NB4 (cell line): Measurements from ENCODE around the gene CDC73.
"Not testable (repeated sequence)": the region's sequence is repeated elsewhere in the genome, so short reads cannot be mapped to it uniquely, and the experiment has no call there.

ENCODE experiments used
- DNase-seq: peaks from one replicate; pipeline ENCODE4 v3.0.0; 2010; ENCODE audit warnings: low read depth
- H3K4me3 ChIP-seq: one replicate; pipeline ENCODE4 v1.5.1; 2011; ENCODE audit warnings: mild to moderate bottlenecking, low read depth, low read length, moderate library complexity
- MYC ChIP-seq: IDR thresholded peaks from 2 replicates; pipeline ENCODE4 v1.6.1; 2011; ENCODE audit warnings: low read depth, low read length
- POLR2A ChIP-seq: IDR thresholded peaks from 2 replicates; pipeline ENCODE4 v1.6.1; 2011; ENCODE audit warnings: mild to moderate bottlenecking; ENCODE audit not compliant: insufficient read length; ENCODE audit errors: extremely low read depth
- TF ChIP-seq, protein P1 (sequence below): IDR thresholded peaks from one replicate; pipeline ENCODE4 v1.5.1; 2012; ENCODE audit warnings: low read depth, low read length
- TF ChIP-seq, protein P2 (sequence below): IDR thresholded peaks from 2 replicates; pipeline ENCODE4 v1.6.1; 2011; ENCODE audit warnings: low read depth, low read length

Gene CDC73

DNA sequence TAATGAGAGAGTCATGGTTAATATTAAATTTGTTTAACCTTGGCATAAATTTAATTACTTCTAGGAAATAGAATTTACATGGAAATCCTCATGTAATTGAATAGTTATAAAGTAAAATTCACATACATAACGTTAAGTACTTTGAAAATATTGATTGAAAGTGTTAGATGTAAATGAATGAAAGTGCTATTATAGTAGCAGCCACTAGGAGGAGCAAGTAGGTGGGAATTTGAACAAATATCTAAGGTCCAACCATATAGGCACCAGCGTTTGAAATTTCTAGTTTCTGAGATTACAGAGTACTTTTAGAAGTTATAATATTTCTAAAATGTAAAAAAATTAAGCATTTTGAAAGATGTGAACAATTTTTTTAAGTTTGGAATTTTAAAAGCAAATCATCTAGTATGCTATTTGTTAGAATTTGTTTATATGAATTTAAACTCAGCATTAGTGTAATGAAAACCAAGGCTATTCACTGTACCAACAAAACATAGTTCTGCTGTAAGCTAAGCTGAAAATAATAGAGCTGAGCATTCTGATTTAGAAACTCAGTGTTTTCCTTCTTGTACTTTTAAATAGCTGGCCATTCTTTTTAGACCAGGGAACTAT is 61.3 kb downstream of the CDC73 start:
- H3K4me3 ChIP-seq = no peak overlapping the region
- TF ChIP-seq, protein P1, sequence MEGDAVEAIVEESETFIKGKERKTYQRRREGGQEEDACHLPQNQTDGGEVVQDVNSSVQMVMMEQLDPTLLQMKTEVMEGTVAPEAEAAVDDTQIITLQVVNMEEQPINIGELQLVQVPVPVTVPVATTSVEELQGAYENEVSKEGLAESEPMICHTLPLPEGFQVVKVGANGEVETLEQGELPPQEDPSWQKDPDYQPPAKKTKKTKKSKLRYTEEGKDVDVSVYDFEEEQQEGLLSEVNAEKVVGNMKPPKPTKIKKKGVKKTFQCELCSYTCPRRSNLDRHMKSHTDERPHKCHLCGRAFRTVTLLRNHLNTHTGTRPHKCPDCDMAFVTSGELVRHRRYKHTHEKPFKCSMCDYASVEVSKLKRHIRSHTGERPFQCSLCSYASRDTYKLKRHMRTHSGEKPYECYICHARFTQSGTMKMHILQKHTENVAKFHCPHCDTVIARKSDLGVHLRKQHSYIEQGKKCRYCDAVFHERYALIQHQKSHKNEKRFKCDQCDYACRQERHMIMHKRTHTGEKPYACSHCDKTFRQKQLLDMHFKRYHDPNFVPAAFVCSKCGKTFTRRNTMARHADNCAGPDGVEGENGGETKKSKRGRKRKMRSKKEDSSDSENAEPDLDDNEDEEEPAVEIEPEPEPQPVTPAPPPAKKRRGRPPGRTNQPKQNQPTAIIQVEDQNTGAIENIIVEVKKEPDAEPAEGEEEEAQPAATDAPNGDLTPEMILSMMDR = peak; percentile 75
- TF ChIP-seq POLR2A (no peak), MYC (no peak)
- peak; percentile 57 for DNase-seq

DNA sequence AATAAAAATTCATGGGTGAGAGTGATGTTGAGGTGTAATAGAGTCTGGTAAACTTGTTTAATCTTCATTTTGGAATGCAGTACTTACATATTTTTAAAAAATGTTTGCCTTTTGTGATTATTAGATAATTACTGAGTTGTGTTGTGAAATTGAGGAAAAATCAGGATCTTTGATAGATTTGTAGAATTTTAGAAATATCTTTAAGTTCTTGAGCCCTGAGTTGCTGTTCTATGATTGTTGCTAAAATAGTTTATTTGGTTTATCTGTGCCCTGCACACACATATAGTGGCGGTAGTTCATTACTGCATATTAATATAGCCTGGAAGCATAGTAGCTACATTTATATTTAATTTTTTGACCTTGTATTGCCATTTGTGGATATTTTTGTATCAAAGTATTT is 62.9 kb downstream of the CDC73 start:
- no peak overlapping the region for H3K4me3 ChIP-seq
- DNase-seq = no peak
- TF ChIP-seq, protein P2, sequence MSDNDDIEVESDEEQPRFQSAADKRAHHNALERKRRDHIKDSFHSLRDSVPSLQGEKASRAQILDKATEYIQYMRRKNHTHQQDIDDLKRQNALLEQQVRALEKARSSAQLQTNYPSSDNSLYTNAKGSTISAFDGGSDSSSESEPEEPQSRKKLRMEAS = no peak

DNA sequence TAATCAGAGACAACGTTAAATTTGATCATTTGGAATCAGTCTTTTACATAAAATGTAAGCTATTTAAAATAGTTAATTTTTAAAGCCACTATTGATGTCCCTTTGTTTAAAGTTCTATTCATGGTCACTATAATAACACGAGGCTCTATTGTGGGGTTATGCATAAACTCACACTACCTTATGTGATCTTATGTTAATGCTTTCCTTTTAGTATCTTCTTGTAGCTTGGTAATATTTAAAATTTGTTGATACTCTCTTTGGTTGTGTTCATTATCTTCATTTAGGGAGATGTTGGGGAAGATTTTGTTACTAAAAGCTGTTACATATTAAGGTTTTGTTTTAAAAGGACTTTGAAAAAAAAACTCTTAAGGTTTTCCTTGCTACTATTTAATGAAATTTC is 63.4 kb downstream of the CDC73 start:
- TF ChIP-seq, protein P1 = no peak
- TF ChIP-seq, protein P2 = no peak
- TF ChIP-seq POLR2A = no peak
- TF ChIP-seq MYC = no peak
- no peak for DNase-seq
- no peak overlapping the region for H3K4me3 ChIP-seq

DNA sequence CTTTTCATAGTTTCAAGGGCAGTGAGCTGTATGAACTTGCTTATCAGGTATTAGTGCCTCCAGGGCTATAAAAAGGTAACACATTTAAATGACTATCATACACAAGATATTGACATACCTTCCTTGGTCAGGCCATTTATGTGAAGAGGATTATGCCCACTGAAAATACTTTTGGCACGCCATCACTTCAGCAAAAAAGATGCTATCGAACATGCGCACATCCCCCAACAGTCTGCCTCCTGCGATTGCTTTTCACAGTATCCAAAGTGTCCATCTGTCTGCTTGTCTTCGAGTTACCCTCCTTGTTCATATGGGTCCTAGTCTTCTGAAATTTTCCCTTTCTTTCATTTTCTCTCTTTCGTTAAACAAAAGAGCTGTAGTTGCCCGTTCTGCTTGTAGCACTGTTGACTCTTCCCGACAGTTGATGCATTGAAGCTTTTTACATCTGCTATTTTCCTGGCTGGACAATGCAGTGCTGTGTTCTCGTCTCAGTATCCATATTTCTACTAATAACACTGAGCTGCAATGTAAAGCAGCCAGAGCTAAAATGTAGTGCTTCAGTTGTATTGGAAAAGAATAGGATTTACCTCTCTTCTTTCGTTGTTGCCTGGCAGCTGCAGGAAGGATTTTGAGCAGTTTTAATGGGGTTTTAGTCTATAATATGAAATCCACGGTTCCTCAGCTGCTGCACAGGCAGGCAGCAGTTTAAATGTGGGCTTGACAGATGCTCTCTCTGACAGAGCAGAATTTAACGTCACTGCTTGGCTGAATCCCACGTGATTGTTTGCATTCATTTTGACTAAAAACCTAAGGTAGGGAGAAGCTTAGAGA is 64.3 kb downstream of the CDC73 start, which contains the start of gene B3GALT2:
B3GALT2 (minus strand) TSS at position 713 of the 831 bp plus-strand sequence. CDS start 5,051 bp downstream, outside the sequence.
- DNase-seq = no peak
- TF ChIP-seq, protein P1 = no peak
- TF ChIP-seq, protein P2 = no peak
- TF ChIP-seq MYC (no peak), POLR2A (no peak)

DNA sequence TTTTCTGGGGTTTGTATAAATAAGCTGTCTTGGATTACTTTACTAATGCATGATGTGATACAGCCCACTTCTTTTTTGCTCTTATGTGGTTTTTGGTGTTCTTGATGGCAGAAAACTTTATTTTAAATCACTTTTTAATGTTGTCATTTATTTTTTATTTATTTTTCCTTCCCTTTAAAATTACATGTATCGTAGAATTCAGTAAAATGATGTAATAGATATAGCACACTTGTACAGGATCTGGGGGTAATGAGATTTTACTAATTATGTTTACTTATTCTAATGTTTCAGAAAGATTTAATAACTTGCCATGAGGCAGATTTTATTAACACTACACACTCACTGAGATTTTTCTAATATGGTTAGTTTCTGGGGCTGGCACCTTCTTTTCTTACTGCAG is 65.3 kb downstream of the CDC73 start:
- H3K4me3 ChIP-seq = no peak overlapping the region
- TF ChIP-seq, protein P1 = no peak
- TF ChIP-seq POLR2A = no peak
- TF ChIP-seq, protein P2 = no peak
- no peak for TF ChIP-seq MYC
- DNase-seq = no peak

More for the DNA sequence above, 64.3 kb downstream of the CDC73 start, which contains the start of gene B3GALT2:
- no peak within 1 kb of the TSS for H3K4me3 ChIP-seq

DNA sequence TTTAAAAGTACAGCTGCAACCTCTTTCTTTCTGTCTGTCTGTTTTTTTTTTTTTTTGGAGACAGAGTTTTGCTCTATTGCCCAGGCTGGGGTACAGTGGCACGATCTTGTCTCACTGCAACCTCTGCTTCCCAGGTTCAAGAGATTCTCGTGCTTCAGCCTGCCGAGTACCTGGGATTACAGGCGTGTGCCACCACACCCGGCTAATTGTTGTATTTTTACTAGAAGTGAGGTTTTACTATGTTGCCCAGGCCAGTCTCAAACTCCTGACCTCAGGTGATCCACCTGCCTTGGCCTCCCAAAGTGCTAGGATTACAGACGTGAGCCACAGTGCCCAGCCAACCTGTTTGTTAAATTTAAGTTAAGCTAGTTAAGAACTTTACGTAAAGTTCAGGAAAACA is 67.1 kb downstream of the CDC73 start:
- not testable (repeated sequence) for DNase-seq, H3K4me3 ChIP-seq
